Immature natural killer cell (primary cell): Measurements from ENCODE around the gene WDR4. TPM values are rescaled to one million over a fixed set of nuclear protein-coding genes. Genes with fewer than 3 reads are reported as not detected.
"Not testable (repeated sequence)": the region's sequence is repeated elsewhere in the genome, so short reads cannot be mapped to it uniquely, and the experiment has no call there.

Source experiments
- DNase-seq, 3 donors: peaks; one replicate each; pipeline ENCODE4 v3.0.0; 2022; ENCODE audit warnings: mixed read lengths in 1 of 3
- H3K27ac Mint-ChIP-seq, 6 donors: one replicate each; pipeline ENCODE4 v1.8.0; 2020; ENCODE audit warnings: mixed read lengths in 6 of 6, mild to moderate bottlenecking in 5 of 6, inconsistent platforms in 4 of 6, moderate library complexity in 3 of 6
- H3K27me3 Mint-ChIP-seq, 3 donors: one replicate each; pipeline ENCODE4 v1.8.0; 2020 to 2021; ENCODE audit warnings: low read depth in 3 of 3, mild to moderate bottlenecking in 3 of 3, mixed read lengths in 3 of 3, moderate library complexity in 3 of 3, inconsistent platforms in 1 of 3
- H3K36me3 Mint-ChIP-seq, 3 donors: one replicate each; pipeline ENCODE4 v1.8.0; 2020; ENCODE audit warnings: mixed read lengths in 3 of 3, inconsistent platforms in 2 of 3, mild to moderate bottlenecking in 2 of 3
- H3K4me1 Mint-ChIP-seq, 2 donors: one replicate each; pipeline ENCODE4 v1.8.0; 2020; ENCODE audit warnings: inconsistent platforms in 2 of 2, mild to moderate bottlenecking in 2 of 2, mixed read lengths in 2 of 2, moderate library complexity in 1 of 2
- H3K4me3 Mint-ChIP-seq, 5 donors: one replicate each; pipeline ENCODE4 v1.8.0; 2020; ENCODE audit warnings: mild to moderate bottlenecking in 5 of 5, mixed read lengths in 5 of 5, inconsistent platforms in 3 of 5, moderate library complexity in 3 of 5
- H3K9me3 Mint-ChIP-seq, 6 donors: one replicate each; pipeline ENCODE4 v1.8.0; 2020; ENCODE audit warnings: mild to moderate bottlenecking in 6 of 6, mixed read lengths in 6 of 6, inconsistent platforms in 4 of 6, moderate library complexity in 3 of 6
- polyA plus RNA-seq, 3 donors: library from polyadenylated mRNA; unstranded; fragments of 300-500 nt; fragmentation: Illumina TruSeq; gene quantifications; one replicate each; pipeline ENCODE4 v1.2.3, GENCODE V29; 2021

WDR4 gene
- polyA plus RNA-seq, 3 donors from 2014 or later, result 4.2 to 17.5 (median 5.1) TPM

GRCh38 chr21:42820616-42821465 lies 58.5 kb downstream of the WDR4 start:
- H3K36me3 Mint-ChIP-seq, result no peaks in the 10 kb centered on the region
- no peak for DNase-seq
- H3K4me3 Mint-ChIP-seq, result no peak overlapping the region
- H3K27ac Mint-ChIP-seq, result no peak overlapping the region
- no peaks in the 10 kb centered on the region for H3K9me3 Mint-ChIP-seq
- H3K27me3 Mint-ChIP-seq, result peaks cover 4 to 10% (median 8%) of the 10 kb centered on the region in 3 donors
- H3K4me1 Mint-ChIP-seq, result no peaks in the 10 kb centered on the region

GRCh38 chr21:42819861-42820615 lies 59.3 kb downstream of the WDR4 start:
- H3K36me3 Mint-ChIP-seq, result no peaks in the 10 kb centered on the region
- no peak overlapping the region for H3K4me3 Mint-ChIP-seq
- no peak overlapping the region for H3K27ac Mint-ChIP-seq
- peaks cover 2 to 5% (median 4%) of the 10 kb centered on the region in 3 donors for H3K27me3 Mint-ChIP-seq
- DNase-seq, result no peak
- no peaks in the 10 kb centered on the region for H3K4me1 Mint-ChIP-seq
- H3K9me3 Mint-ChIP-seq, result no peaks in the 10 kb centered on the region

- H3K4me1 Mint-ChIP-seq, result no peaks in the 10 kb centered on the region
- H3K27ac Mint-ChIP-seq, result no peak overlapping the region
- H3K27me3 Mint-ChIP-seq, result peaks cover 2 to 5% (median 4%) of the 10 kb centered on the region in 3 donors
- H3K9me3 Mint-ChIP-seq, result no peaks in the 10 kb centered on the region
- DNase-seq, result peak; percentile 50 to 61 (median 60)
- H3K36me3 Mint-ChIP-seq, result no peaks in the 10 kb centered on the region
- no peak overlapping the region for H3K4me3 Mint-ChIP-seq
These were observed 61.0 kb downstream of the WDR4 start for GRCh38 chr21:42818328-42818749.

GRCh38 chr21:42815217-42815616 lies 64.1 kb downstream of the WDR4 start:
- Mint-ChIP-seq H3K27ac (peak overlapping the region in 1 of 6 donors; percentile 38), H3K4me1 (no peaks in the 10 kb centered on the region), H3K4me3 (no peak overlapping the region), H3K36me3 (no peaks in the 10 kb centered on the region), H3K9me3 (no peaks in the 10 kb centered on the region), H3K27me3 (peaks cover 4 to 12% (median 5%) of the 10 kb centered on the region in 3 donors)
- DNase-seq, result no peak

GRCh38 chr21:42812528-42813241 lies 66.7 kb downstream of the WDR4 start:
- not testable (repeated sequence) for H3K9me3 Mint-ChIP-seq, H3K27ac Mint-ChIP-seq, DNase-seq, H3K4me1 Mint-ChIP-seq, H3K4me3 Mint-ChIP-seq, H3K36me3 Mint-ChIP-seq
- peaks cover 0 to 13% (median 2%) of the 10 kb centered on the region in 3 donors for H3K27me3 Mint-ChIP-seq

GRCh38 chr21:42811960-42812359 lies 67.4 kb downstream of the WDR4 start:
- Mint-ChIP-seq H3K4me1 (no peaks in the 10 kb centered on the region), H3K36me3 (no peaks in the 10 kb centered on the region), H3K4me3 (no peak overlapping the region), H3K27ac (no peak overlapping the region), H3K27me3 (peaks cover 0 to 13% (median 4%) of the 10 kb centered on the region in 3 donors), H3K9me3 (no peaks in the 10 kb centered on the region)
- DNase-seq, result no peak

- peaks cover 4 to 15% (median 10%) of the 10 kb centered on the region in 3 donors for H3K27me3 Mint-ChIP-seq
- DNase-seq, result no peak
- no peaks in the 10 kb centered on the region for H3K9me3 Mint-ChIP-seq
- H3K27ac Mint-ChIP-seq, result peak overlapping the region in 1 of 6 donors; percentile 7
- H3K4me1 Mint-ChIP-seq, result no peaks in the 10 kb centered on the region
- H3K36me3 Mint-ChIP-seq, result no peaks in the 10 kb centered on the region
- no peak overlapping the region for H3K4me3 Mint-ChIP-seq
These were observed 69.5 kb downstream of the WDR4 start for GRCh38 chr21:42809577-42810475.

GRCh38 chr21:42809171-42809570 lies 70.2 kb downstream of the WDR4 start:
- no peak overlapping the region for H3K27ac Mint-ChIP-seq
- H3K9me3 Mint-ChIP-seq, result no peaks in the 10 kb centered on the region
- H3K27me3 Mint-ChIP-seq, result peaks cover 4 to 15% (median 10%) of the 10 kb centered on the region in 3 donors
- DNase-seq, result no peak
- no peak overlapping the region for H3K4me3 Mint-ChIP-seq
- H3K36me3 Mint-ChIP-seq, result no peaks in the 10 kb centered on the region
- no peaks in the 10 kb centered on the region for H3K4me1 Mint-ChIP-seq

- H3K27me3 Mint-ChIP-seq, result peaks cover 4 to 12% (median 10%) of the 10 kb centered on the region in 3 donors
- no peak overlapping the region for H3K27ac Mint-ChIP-seq
- H3K4me3 Mint-ChIP-seq, result no peak overlapping the region
- no peaks in the 10 kb centered on the region for H3K4me1 Mint-ChIP-seq
- no peaks in the 10 kb centered on the region for H3K36me3 Mint-ChIP-seq
- no peak for DNase-seq
- no peaks in the 10 kb centered on the region for H3K9me3 Mint-ChIP-seq
These were observed 71.3 kb downstream of the WDR4 start for GRCh38 chr21:42807938-42808613.

- H3K4me3 Mint-ChIP-seq, H3K36me3 Mint-ChIP-seq, H3K4me1 Mint-ChIP-seq, DNase-seq, H3K9me3 Mint-ChIP-seq, H3K27ac Mint-ChIP-seq: not testable (repeated sequence)
- H3K27me3 Mint-ChIP-seq, result peaks cover 4 to 11% (median 10%) of the 10 kb centered on the region in 3 donors
These were observed 71.9 kb downstream of the WDR4 start for GRCh38 chr21:42807293-42807895.

GRCh38 chr21:42806509-42807140 lies 72.7 kb downstream of the WDR4 start:
- H3K9me3 Mint-ChIP-seq, result no peaks in the 10 kb centered on the region
- H3K4me3 Mint-ChIP-seq, result no peak overlapping the region
- peaks cover 4 to 10% (median 7%) of the 10 kb centered on the region in 3 donors for H3K27me3 Mint-ChIP-seq
- H3K4me1 Mint-ChIP-seq, result no peaks in the 10 kb centered on the region
- no peaks in the 10 kb centered on the region for H3K36me3 Mint-ChIP-seq
- H3K27ac Mint-ChIP-seq, result no peak overlapping the region
- DNase-seq, result no peak

- not testable (repeated sequence) for H3K27me3 Mint-ChIP-seq, H3K4me3 Mint-ChIP-seq, H3K36me3 Mint-ChIP-seq, H3K9me3 Mint-ChIP-seq, DNase-seq, H3K27ac Mint-ChIP-seq, H3K4me1 Mint-ChIP-seq
These were observed 77.7 kb downstream of the WDR4 start for GRCh38 chr21:42801616-42802015.
